Transverse colon (tissue), 4 donors: ENCODE data around the gene ALG6. TPM values are rescaled to one million over a fixed set of nuclear protein-coding genes. Genes with fewer than 3 reads are reported as not detected.
"Not testable (repeated sequence)": the region's sequence is repeated elsewhere in the genome, so short reads cannot be mapped to it uniquely, and the experiment has no call there.

Experiments used
- DNase-seq: peaks from one replicate; pipeline ENCODE4 v3.0.0-alpha.2; 2019
- H3K27ac ChIP-seq, 4 donors: fragments of 200-600 bp; sonication (generic); 2 replicates each; pipeline ENCODE4 v1.5.1; 2016 to 2018; ENCODE audit warnings: inconsistent platforms in 4 of 4
- H3K27me3 ChIP-seq: fragments of 200-600 bp; sonication (generic); 2 replicates; pipeline ENCODE4 v1.5.1; 2017; ENCODE audit warnings: inconsistent platforms
- H3K36me3 ChIP-seq, 4 donors: fragments of 200-600 bp; sonication (generic); 2 replicates each; pipeline ENCODE4 v1.5.1; 2017 to 2019; ENCODE audit warnings: inconsistent platforms in 4 of 4
- H3K4me1 ChIP-seq, 4 donors: fragments of 200-600 bp; sonication (generic); 2 replicates each; pipeline ENCODE4 v1.5.1; 2017 to 2020; ENCODE audit warnings: inconsistent platforms in 4 of 4
- H3K4me3 ChIP-seq, 4 donors: fragments of 200-600 bp; sonication (generic); 1 replicate in 1 of 4; 2 replicates in 3 of 4; pipeline versions ENCODE4 v1.5.1 to v1.6.1; 2017 to 2019; ENCODE audit warnings: inconsistent platforms in 4 of 4
- H3K9me3 ChIP-seq, 2 donors: fragments of 200-600 bp; sonication (generic); 2 replicates each; pipeline ENCODE4 v1.5.1; 2017 to 2019; ENCODE audit warnings: inconsistent platforms in 2 of 2
- EP300 ChIP-seq: sonication (generic); formaldehyde crosslinking; IDR thresholded peaks from one replicate; pipeline ENCODE4 v1.6.1; 2017; ENCODE audit warnings: antibody characterized with exemption, low read depth
- POLR2A ChIP-seq: fragments of 450-650 bp; IDR thresholded peaks from one replicate; pipeline ENCODE4 v1.6.1; 2016; ENCODE audit warnings: antibody characterized with exemption, mild to moderate bottlenecking, moderate library complexity
- POLR2AphosphoS5 ChIP-seq, 3 donors: sonication (generic); formaldehyde crosslinking; IDR thresholded peaks; one replicate each; pipeline ENCODE4 v1.6.1; 2016; ENCODE audit warnings: antibody characterized with exemption in 3 of 3
- whole genome bisulfite sequencing, 2 donors: methylation state at CpG; one replicate each; pipeline ENCODE4 v1.1.5; 2018; ENCODE audit warnings: low coverage in 1 of 2; 5-methylcytosine and 5-hydroxymethylcytosine counted together
- in situ Hi-C, 4 donors: fragments of 200-750 bp; cut with MboI; loops; one replicate each; pipeline versions ENCODE4 v1.15.0 to v1.15.1; 2017; ENCODE audit warnings: low sequenced_read_pairs in 3 of 4, low pct_ligation_motif_present in 1 of 4, low pct_unique_long_range_greater_than_20kb in 1 of 4
- intact Hi-C: fragments of 100-400 bp; cut with DNase I; formaldehyde crosslinking; loops from one replicate; pipeline ENCODE4 v1.15.1; 2023; ENCODE audit warnings: low total_unique reads
- total RNA-seq, 4 donors: library from RNA; depleted of rRNA; stranded (reverse); fragments of >200 nt; gene quantifications; one replicate each; pipeline ENCODE4 v1.1.0, GENCODE V29; 2016
- TF ChIP-seq, protein P1 (sequence below), 5 experiments: fragments of 200-600 bp in 3 of 5; fragments of 450-650 bp in 2 of 5; sonication (generic) in 3 of 5; IDR thresholded peaks; 1 replicate in 2 of 5; 2 replicates in 3 of 5; pipeline ENCODE4 v1.5.1; 2016 to 2017; ENCODE audit warnings: antibody characterized with exemption in 5 of 5, inconsistent platforms in 3 of 5, mild to moderate bottlenecking in 2 of 5, moderate library complexity in 1 of 5

ALG6 gene
- total RNA-seq, 4 donors from 2014 or later = 0.60 to 20.0 (median 9.3) TPM

- no peaks in the 10 kb centered on the region for H3K4me1 ChIP-seq
- intact Hi-C loops (no loop called here), in situ Hi-C loops (no loop called here)
- H3K27me3 ChIP-seq = no peaks in the 10 kb centered on the region
- no peak for DNase-seq
- H3K27ac ChIP-seq = no peak overlapping the region
- H3K4me3 ChIP-seq = no peak overlapping the region
- peaks cover 5 to 9% of the 10 kb centered on the region in 2 donors for H3K9me3 ChIP-seq
- H3K36me3 ChIP-seq = peaks cover 0 to 4% (median 0%) of the 10 kb centered on the region in 4 donors
- no peak for TF ChIP-seq EP300
- TF ChIP-seq, protein P1, sequence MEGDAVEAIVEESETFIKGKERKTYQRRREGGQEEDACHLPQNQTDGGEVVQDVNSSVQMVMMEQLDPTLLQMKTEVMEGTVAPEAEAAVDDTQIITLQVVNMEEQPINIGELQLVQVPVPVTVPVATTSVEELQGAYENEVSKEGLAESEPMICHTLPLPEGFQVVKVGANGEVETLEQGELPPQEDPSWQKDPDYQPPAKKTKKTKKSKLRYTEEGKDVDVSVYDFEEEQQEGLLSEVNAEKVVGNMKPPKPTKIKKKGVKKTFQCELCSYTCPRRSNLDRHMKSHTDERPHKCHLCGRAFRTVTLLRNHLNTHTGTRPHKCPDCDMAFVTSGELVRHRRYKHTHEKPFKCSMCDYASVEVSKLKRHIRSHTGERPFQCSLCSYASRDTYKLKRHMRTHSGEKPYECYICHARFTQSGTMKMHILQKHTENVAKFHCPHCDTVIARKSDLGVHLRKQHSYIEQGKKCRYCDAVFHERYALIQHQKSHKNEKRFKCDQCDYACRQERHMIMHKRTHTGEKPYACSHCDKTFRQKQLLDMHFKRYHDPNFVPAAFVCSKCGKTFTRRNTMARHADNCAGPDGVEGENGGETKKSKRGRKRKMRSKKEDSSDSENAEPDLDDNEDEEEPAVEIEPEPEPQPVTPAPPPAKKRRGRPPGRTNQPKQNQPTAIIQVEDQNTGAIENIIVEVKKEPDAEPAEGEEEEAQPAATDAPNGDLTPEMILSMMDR (IDR thresholded peaks at IDR 0.05) = peak in 1 of 5 experiments; percentile 13
- 90 to 100% methylated on average over 1 to 3 of the region's 3 CpGs for WGBS, 2 donors
These were observed 99.3 kb downstream of the ALG6 start for GRCh38 chr1:63466759-63467158.

GRCh38 chr1:63468683-63469082 is 101.3 kb downstream of the ALG6 start:
- H3K4me3 ChIP-seq, intact Hi-C loops, H3K9me3 ChIP-seq, H3K27me3 ChIP-seq, H3K27ac ChIP-seq, DNase-seq, H3K4me1 ChIP-seq, in situ Hi-C loops, H3K36me3 ChIP-seq: not testable (repeated sequence)
- 94 to 97% methylated on average over 4 to 5 of the region's 5 CpGs for WGBS, 2 donors

DNA sequence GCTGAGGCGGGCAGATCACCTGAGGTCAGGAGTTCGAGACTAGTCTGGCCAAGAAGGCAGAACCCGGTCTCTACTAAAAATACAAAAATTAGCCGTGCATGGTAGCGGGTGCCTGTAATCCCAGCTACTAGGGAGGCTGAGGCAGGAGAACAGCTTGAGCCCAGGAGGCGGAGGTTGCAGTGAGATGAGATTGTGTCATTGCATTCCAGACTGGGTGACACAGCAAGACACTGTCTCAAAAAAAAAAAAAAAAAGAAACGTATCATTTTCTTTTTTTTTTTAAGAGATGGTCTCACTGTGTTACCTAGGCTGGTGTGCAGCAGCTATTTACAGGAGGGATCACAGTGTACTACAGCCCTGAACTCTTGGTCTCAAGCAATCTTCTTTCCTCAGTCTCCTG is 108.3 kb downstream of the ALG6 start:
- Histone ChIP-seq H3K9me3 (no peaks in the 10 kb centered on the region), H3K27me3 (no peaks in the 10 kb centered on the region), H3K4me1 (no peaks in the 10 kb centered on the region), H3K36me3 (no peaks in the 10 kb centered on the region), H3K27ac (no peak overlapping the region), H3K4me3 (no peak overlapping the region)
- no peak for TF ChIP-seq POLR2A
- TF ChIP-seq POLR2AphosphoS5 (IDR thresholded peaks at IDR 0.05) = no peak
- TF ChIP-seq, protein P1 (IDR thresholded peaks at IDR 0.05) = no peak
- no peak for TF ChIP-seq EP300
- in situ Hi-C loops = no loop called here
- DNase-seq = no peak
- 88 to 92% methylated on average over 5 to 7 of the region's 7 CpGs for WGBS, 2 donors
- intact Hi-C loops = no loop called here

DNA sequence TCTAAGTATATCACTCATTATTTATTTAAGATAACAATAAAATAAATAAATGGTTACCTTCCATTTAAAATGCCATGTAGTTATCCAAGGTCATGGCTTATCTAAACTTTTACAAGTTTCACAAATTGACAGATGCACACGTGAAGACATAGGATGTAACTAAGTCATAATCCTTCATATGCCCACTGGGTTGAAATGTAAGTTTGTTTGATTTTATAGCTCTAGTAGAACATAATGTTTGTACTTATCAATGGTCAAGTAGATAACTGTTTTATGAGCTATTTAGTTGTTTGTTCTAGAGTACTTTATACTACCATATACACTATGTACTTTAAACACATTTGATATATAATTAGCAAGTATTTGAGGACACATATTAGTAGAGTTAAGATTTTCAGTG is 112.6 kb downstream of the ALG6 start:
- 70 to 74% methylated on average over 1 of the region's 1 CpG for WGBS, 2 donors

GRCh38 chr1:63486629-63487028 is 119.2 kb downstream of the ALG6 start:
- DNase-seq = no peak
- Histone ChIP-seq H3K9me3 (no peaks in the 10 kb centered on the region), H3K27me3 (no peaks in the 10 kb centered on the region), H3K36me3 (no peaks in the 10 kb centered on the region), H3K27ac (no peak overlapping the region), H3K4me1 (peaks cover 0 to 5% (median 0%) of the 10 kb centered on the region in 4 donors), H3K4me3 (no peak overlapping the region)
- intact Hi-C loops (no loop called here), in situ Hi-C loops (no loop called here)
- TF ChIP-seq POLR2AphosphoS5 (IDR thresholded peaks at IDR 0.05) = no peak
- no peak for TF ChIP-seq EP300
- TF ChIP-seq, protein P1 (IDR thresholded peaks at IDR 0.05) = no peak
- 78% methylated on average over 1 of the region's 1 CpG for WGBS, 2 donors

More for the DNA sequence above, 112.6 kb downstream of the ALG6 start:
- DNase-seq = no peak
- intact Hi-C loops = no loop called here
- no peaks in the 10 kb centered on the region for H3K27me3 ChIP-seq
- H3K4me3 ChIP-seq = no peak overlapping the region
- H3K36me3 ChIP-seq = no peaks in the 10 kb centered on the region
- no peaks in the 10 kb centered on the region for H3K4me1 ChIP-seq
- in situ Hi-C loops = no loop called here
- no peak overlapping the region for H3K27ac ChIP-seq
- H3K9me3 ChIP-seq = no peaks in the 10 kb centered on the region
- TF ChIP-seq POLR2AphosphoS5 (IDR thresholded peaks at IDR 0.05) = no peak
